HepG2 (cell line): ENCODE results near the gene CEP250. TPM values are rescaled to one million over a fixed set of nuclear protein-coding genes. Genes with fewer than 3 reads are reported as not detected.

Source experiments
- CHD2 ChIP-seq: IDR thresholded peaks from 2 replicates; pipeline ENCODE4 v1.6.1; 2011; ENCODE audit warnings: low read depth, low read length, improper control_type of control experiment
- CREB1 ChIP-seq, 2 experiments: fragments of 450-650 bp in 1 of 2; IDR thresholded peaks; 2 replicates each; pipeline ENCODE4 v1.6.1; 2016 to 2017; ENCODE audit warnings: control low read depth in 1 of 2, mild to moderate bottlenecking in 1 of 2, missing compliant biosample characterization in 1 of 2, missing genetic modification characterization in 1 of 2
- EZH2 ChIP-seq: conservative IDR thresholded peaks from 2 replicates; pipeline ENCODE4 v1.6.1; 2012; ENCODE audit warnings: mild to moderate bottlenecking, low read depth, low read length, moderate library complexity
- FOXA3 ChIP-seq: IDR thresholded peaks from 2 replicates; pipeline ENCODE4 v1.6.1; 2016; ENCODE audit warnings: missing genetic modification reagents, missing compliant biosample characterization
- HOMEZ ChIP-seq: IDR thresholded peaks from 2 replicates; pipeline ENCODE4 v1.6.1; 2016; ENCODE audit warnings: low read depth
- IRF1 ChIP-seq: sonication (generic); formaldehyde crosslinking; IDR thresholded peaks from 2 replicates; pipeline ENCODE4 v1.4.0; 2020; ENCODE audit warnings: low read depth, mild to moderate bottlenecking, missing genetic modification reagents
- KDM3A ChIP-seq: IDR thresholded peaks from 2 replicates; pipeline ENCODE4 v1.6.1; 2018; ENCODE audit warnings: low read depth, missing compliant biosample characterization
- MAF1 ChIP-seq: sonication (generic); formaldehyde crosslinking; IDR thresholded peaks from 2 replicates; pipeline ENCODE4 v1.5.0; 2020; ENCODE audit warnings: missing genetic modification reagents, borderline replicate concordance
- PAX8 ChIP-seq: sonication (generic); formaldehyde crosslinking; IDR thresholded peaks from 2 replicates; pipeline ENCODE4 v1.8.0; 2022; ENCODE audit warnings: mild to moderate bottlenecking, missing genetic modification reagents, borderline replicate concordance
- PBX3 ChIP-seq: sonication (generic); formaldehyde crosslinking; IDR thresholded peaks from 2 replicates; pipeline ENCODE4 v1.8.1; 2023; ENCODE audit warnings: missing genetic modification reagents, inconsistent platforms, borderline replicate concordance
- PRDM10 ChIP-seq: sonication (generic); formaldehyde crosslinking; IDR thresholded peaks from 2 replicates; pipeline ENCODE4 v1.4.0; 2020; ENCODE audit warnings: low read depth, missing genetic modification reagents
- ZBTB25 ChIP-seq: IDR thresholded peaks from 2 replicates; pipeline ENCODE4 v1.6.1; 2018; ENCODE audit warnings: missing genetic modification reagents
- ZNF280D ChIP-seq: sonication (generic); formaldehyde crosslinking; IDR thresholded peaks from 2 replicates; pipeline ENCODE4 v1.5.1; 2020; ENCODE audit warnings: mild to moderate bottlenecking, missing genetic modification reagents
- ZNF691 ChIP-seq: sonication (generic); formaldehyde crosslinking; IDR thresholded peaks from 2 replicates; pipeline ENCODE4 v1.4.0; 2020; ENCODE audit warnings: missing genetic modification reagents, low read depth, mild to moderate bottlenecking, borderline replicate concordance
- polyA plus RNA-seq, 8 experiments: library from polyadenylated mRNA; depleted of rRNA in 3 of 8; stranded (reverse) in 7 of 8; unstranded in 1 of 8; fragments of >200 nt; fragmentation: Illumina TruSeq in 4 of 8; extraction: Trizol in 4 of 8; gene quantifications; 2 replicates each; pipeline versions ENCODE4 v1.2.1 to v1.2.3, GENCODE V29; 2011 to 2016; ENCODE audit warnings: low read depth in 4 of 8, missing spikeins in 1 of 8, mixed read lengths in 1 of 8; ENCODE audit not compliant: insufficient read depth in 1 of 8
- total RNA-seq, 5 experiments: library from RNA; depleted of rRNA; stranded (reverse); fragments of >200 nt; fragmentation: Illumina TruSeq; extraction: Trizol; gene quantifications; 2 replicates each; pipeline ENCODE4 v1.2.3, GENCODE V29; 2016; ENCODE audit warnings: low read depth in 1 of 5

Gene CEP250
- total and polyA plus RNA-seq, 2 of the 13 experiments (the other 11 are each of a cell fraction or from before 2014, with no cell fraction given) = 28.8 to 55.3 TPM

- TF ChIP-seq FOXA3 (CRISPR knock-in tag) = peak; percentile 42
- TF ChIP-seq PRDM10 (CRISPR knock-in tag) = peak; percentile 53; the same call in 1 of the 2 replicates
- peak; percentile 47; the same call in 1 of the 2 replicates for TF ChIP-seq IRF1 (CRISPR knock-in tag)
- no peak for TF ChIP-seq CREB1 (IDR thresholded peaks at IDR 0.05)
- no peak for TF ChIP-seq CREB1 (CRISPR knock-in tag; IDR thresholded peaks at IDR 0.05)
- 0 out of 2 replicates have a peak, but pooled peaks have one; percentile 32 for TF ChIP-seq HOMEZ
- no peak for TF ChIP-seq EZH2
- no peak; the same call in 1 of the 2 replicates for TF ChIP-seq CHD2
- no peak for TF ChIP-seq PAX8
- TF ChIP-seq ZNF280D = no peak
- peak; percentile 55; the same call in 1 of the 2 replicates for TF ChIP-seq ZBTB25 (CRISPR knock-in tag)
- TF ChIP-seq ZNF691 = 0 out of 2 replicates have a peak, but pooled peaks have one; percentile 55
- TF ChIP-seq PBX3 (CRISPR knock-in tag) = no peak
- no peak for TF ChIP-seq MAF1
- TF ChIP-seq KDM3A (CRISPR knock-in tag) = 0 out of 2 replicates have a peak, but pooled peaks have one; percentile 14
Measured at GRCh38 chr20:35463455-35464300, 8.3 kb downstream of the CEP250 start (continued).
